ENCODE measurements around the gene HMOX1.

DNA sequence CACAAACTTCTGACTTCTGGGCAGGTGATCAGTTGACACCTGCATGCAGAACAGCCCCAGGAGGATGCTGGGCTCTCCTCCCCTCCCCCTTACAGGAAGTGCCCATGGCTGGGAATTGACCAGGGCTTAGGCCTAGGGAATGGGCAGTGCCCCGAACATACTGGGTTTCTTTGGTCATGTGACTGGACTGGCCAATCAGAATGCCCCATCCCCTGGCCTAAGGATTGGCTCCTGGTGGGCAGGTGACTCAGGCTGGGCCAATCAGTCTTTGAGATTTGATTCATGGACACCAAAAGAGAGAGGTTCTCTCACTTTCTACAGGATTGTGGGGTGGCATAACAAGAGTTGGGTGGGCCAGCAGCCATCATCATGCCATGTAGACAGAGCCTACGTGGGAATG lies 56.2 kb downstream of the HMOX1 start:
- TF ChIP-seq POLR2A (IDR thresholded peaks at IDR 0.05) (no peak), POLR2AphosphoS5 (IDR thresholded peaks at IDR 0.05) (no peak)

All from spleen (tissue), 3 donors.